Stimulated activated CD4-positive, alpha-beta T cell treated with anti-CD3 and anti-CD28 coated beads, Interleukin-15, amount 100 ng/mL, for 24 hours (primary cell): Measurements from ENCODE around the gene KMT2B.
"Not testable (repeated sequence)": the region's sequence is repeated elsewhere in the genome, so short reads cannot be mapped to it uniquely, and the experiment has no call there.

Experiments used
- DNase-seq: peaks from one replicate; pipeline ENCODE4 v3.0.0-alpha.2; 2020

Gene KMT2B

DNA sequence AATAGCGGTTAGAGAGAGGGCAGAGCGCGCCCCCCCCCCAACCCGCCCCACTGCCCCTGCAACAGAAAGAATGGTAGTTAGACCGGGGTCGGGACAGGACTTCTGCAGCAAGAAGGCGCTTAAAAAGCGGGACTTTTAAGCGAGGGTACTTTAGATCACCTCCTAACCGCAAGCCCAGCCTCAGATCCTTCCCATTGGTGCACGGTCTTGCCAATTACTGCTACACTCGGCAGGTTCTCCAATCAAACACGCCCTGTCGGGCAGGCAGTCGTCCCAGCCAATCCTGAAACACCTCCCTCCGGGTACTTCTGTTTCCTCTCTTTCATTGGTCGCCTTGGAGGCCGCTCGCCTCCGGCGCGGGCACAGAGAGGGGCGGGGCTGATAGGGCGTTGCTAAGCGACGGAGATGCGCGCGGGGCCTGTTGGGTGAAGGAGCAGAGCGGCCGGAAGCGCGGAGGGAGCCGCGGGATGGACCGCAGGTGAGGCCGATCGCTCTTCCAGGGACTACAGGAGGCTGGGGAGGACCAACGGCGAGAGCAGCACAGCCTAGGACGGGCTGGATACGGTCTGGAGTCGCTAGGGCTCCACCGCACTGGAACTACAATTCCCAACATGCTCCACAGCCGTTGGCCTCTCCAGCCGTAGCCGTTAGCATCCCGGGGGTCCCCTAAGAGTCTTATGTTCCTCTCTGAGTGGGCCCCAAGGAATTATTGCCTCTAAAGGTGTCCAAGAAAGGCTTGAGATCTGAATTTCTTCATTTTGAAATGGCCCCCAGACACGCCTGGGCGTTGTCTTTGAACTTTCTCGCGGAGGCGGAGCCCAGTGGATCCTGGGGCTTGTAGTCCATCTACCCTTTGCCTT, 40.2 kb downstream of the KMT2B start, which contains the start of gene PROSER3:
Gene PROSER3, plus strand, starts transcription at position 428 of the 860 bp plus-strand sequence. Its CDS starts 40 bp downstream, at position 468.
- peak; percentile 98 for DNase-seq

- no peak for DNase-seq
Observed at GRCh38 chr19:35759697-35760096, 41.9 kb downstream of the KMT2B start.

DNA sequence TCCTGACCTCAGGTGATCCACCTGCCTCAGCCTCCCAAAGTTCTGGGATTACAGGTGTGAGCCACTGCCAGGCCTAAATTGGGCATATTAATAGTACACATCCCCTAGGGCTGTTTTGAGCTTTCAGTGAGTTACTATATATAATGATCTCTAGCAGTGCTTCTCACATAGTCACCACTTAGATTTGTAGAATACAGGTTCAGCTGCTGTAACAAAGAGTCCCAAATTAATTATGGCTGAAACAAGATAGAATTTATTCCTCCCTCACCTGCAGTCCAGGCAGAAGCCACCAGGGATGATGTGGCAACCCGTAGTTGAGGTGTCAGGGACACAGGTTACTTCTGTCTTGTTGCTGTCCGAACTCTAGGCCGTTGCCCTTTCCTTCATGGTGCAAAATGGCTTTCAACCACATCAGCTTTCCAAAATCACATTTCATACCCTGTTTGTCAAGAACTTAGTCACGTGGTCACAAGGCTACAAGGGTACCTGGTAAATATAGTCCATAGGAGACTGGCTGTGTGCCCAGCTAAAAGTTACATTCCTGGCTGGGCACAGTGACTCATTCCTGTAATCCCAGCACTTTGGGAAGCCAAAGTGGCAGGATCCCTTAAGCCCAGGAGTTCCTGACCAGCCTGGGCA, 43.0 kb downstream of the KMT2B start:
- no peak for DNase-seq

- no peak for DNase-seq
Observed at GRCh38 chr19:35764432-35765315, 46.9 kb downstream of the KMT2B start.

- DNase-seq, result no peak
Observed at GRCh38 chr19:35766571-35767104, 48.8 kb downstream of the KMT2B start.

DNA sequence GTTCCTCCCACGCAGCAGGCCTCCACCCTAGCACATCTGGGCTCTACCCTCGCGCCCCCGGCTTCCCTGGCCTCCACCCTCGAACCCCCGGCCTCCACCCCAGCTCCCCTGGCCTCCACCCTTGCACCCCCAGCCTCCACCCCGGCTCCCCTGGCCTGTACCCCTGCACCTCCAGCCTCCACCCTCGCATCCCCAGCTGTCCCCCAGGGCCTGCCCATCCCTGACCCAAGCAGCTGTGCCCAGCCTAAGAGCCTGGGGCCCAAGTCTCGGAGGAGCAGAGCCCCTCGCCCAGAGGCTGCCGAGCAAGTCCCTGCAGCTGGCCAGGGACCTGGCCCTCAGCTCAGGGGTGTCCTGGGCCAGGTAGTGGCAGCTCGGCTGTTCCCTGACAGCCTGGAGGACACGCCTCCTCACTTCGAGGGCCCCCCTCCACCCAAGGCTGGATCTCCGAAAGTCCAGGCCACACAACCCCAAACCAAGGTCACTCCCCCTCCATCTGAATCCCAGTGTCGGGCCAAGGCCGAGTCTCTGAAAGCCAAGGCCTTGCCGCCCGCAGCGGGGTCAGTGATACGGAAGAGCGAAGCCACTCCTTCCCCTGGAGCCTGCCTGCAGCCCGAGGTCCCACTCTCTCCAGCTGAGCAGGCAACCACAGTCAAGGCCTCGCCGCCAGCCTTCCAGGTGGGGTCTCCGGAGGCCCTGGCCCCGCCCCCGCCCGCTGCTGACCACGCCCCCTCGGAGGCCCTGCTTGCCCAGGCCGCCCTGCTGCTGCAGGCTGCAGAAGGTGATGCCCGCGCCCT, 49.7 kb downstream of the KMT2B start:
- DNase-seq, result no peak

DNA sequence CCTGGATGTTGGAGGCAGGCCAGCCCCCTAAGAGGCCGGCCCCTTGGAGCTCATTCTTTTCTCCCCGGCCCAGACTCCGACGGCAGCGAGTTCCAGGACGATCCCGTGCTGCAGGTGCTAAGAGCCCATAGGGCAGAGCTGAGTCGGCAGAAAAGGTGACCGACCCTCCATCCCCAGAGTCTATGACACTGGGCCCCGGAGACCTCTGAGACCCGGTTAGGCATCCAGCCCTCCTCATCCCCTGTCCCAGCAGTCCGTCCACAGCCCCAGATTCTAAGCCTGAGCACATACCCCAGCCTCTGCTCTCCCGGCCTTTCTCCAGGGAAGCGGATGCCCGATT, 50.2 kb downstream of the KMT2B start:
- DNase-seq, result no peak

- not testable (repeated sequence) for DNase-seq
Observed at GRCh38 chr19:35772362-35772761, 54.6 kb downstream of the KMT2B start.

DNA sequence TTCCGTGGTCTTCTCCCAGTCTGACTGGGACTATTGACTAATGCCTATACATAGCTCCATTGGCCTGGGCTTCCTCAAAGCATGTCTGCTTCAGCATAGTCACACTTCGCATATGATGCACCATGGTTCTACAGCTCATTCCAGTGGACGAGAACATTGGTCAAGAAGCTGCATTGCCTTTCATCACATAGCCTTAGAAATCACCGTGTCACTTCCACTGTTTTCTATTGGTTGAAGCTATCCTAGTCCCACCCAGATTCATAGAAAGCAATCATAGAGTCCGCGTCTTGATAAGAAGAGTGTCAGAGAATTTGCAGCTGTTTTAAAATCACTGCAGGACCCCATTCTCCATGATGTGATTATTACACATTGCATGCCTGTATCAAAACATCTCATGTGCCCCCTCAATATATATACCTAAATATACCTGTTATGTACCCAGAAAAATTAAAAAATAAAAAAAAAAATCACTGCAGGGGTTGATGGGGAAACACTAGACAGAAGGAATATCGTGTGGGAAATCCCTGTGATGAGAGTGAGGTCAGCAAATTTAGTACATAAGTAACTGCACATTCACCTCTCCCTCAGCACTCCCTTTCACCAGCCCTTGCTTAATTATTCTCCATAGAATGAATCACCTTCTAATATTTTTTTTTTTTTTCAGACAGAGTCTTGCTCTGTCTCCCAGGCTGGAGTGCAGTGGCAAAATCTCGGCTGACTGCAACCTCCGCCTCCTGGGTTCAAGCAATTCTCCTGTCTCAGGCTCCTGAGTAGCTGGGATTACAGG, 55.4 kb downstream of the KMT2B start:
- no peak for DNase-seq

GRCh38 chr19:35774274-35775045, 56.7 kb downstream of the KMT2B start:
- no peak for DNase-seq

DNA sequence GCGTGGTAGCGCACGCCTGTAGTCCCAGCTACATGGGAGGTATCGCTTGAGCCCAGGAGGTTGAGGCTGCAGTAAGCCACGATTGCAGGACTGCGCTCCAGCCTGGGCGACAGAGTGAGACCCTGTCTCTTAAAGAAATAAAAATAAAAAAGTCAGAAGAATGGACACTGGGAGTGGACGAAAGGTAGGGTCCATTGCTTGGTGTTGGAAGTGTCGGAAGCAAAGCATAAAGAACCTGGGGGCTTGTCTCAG, 57.2 kb downstream of the KMT2B start:
- no peak for DNase-seq

DNA sequence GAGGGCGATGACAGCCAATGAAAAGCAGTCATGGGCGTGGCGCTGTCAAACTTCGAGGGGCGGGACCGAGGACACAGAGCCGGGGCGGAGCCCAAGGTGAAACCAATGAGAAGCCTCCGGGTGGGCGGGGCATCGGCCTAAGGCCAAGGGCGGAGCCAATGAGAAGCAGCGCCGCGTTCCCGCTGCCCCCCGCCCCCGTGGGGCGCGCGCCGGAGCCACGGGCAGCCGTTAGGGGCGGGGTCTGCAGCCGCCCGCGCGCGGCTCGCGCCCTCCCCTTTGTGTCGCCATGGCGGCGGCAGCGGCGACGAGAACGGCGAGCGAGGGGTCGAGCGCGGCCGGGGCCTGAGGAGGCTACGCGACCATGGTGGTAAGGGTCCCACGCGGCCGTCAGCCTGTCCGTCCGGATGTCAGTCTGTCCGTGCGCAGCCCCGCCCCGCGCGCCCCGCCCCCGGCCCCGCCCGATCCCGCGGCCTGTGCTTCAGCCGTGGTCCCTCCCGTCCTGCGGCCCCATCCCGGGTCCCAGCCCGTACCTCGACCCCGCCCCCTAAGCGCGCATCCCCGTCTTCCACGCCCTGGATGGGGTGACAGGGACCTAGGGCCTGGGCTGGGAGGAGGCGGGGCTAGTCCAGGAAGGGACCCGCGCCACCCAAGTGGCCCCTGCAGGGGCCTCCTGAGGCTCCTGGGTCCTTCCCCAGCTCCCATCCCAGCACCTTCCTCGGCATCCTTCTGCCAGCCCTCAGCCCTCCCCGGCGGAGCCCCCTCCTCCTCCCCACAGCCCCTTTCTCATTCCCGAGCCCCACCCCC, 57.7 kb downstream of the KMT2B start, which contains the start of gene ARHGAP33:
Gene ARHGAP33, plus strand, starts transcription at position 267 of the 804 bp plus-strand sequence. Its CDS starts 95 bp downstream, at position 362.
- peak; percentile 100 for DNase-seq

GRCh38 chr19:35776102-35776788, 58.4 kb downstream of the KMT2B start:
- DNase-seq, result no peak

DNA sequence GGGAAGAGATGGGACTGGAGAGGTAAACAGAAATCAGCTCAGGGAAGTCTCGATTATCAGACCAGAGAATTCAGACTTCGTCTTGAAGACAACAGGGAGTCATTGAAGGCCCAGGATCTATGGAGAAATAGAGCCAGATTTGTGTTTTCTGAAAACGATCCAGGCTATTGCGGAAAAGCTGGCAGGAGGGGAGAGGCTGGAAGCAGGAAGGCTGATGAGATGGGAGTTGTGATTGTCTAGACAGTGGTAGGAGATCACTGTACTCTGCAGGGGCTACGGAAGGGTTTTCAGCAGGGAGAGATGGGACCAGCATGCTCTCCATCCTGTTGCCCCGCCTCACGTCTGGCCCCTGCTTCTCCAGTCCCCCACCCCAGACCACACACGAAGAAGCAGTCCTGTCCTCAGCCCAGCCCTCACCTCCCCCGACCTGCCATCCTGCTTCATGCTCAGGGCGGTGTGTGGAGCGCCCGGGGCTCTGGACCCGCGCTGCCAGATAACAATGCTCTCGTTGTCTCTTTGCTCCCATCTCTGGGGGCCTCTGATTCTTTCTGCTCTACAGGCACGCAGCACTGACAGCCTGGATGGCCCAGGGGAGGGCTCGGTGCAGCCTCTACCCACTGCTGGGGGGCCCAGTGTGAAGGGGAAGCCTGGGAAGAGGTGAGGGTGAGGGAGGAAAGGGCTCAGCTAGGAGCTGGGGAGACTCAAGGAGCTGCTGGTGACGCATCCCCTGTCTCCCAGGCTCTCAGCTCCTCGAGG, 59.5 kb downstream of the KMT2B start:
- DNase-seq, result no peak

GRCh38 chr19:35777961-35778360, 60.2 kb downstream of the KMT2B start:
- no peak for DNase-seq

- DNase-seq, result no peak
Observed at GRCh38 chr19:35779033-35779432, 61.2 kb downstream of the KMT2B start.

GRCh38 chr19:35780058-35780457, 62.3 kb downstream of the KMT2B start:
- no peak for DNase-seq

DNA sequence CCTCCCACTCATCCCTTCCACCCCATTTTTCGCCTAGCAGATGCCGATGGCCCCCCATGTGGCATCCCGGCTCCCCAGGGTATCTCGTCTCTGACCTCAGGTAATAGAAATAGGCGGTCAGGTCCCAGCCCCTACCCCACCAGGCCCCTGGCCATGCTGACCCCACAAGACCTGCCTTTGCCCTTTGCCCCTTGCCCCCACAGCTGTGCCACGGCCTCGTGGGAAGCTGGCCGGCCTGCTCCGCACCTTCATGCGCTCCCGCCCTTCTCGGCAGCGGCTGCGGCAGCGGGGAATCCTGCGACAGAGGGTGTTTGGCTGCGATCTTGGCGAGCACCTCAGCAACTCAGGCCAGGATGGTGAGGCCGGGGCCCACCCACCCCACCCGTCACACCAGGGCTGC, 62.9 kb downstream of the KMT2B start:
- no peak for DNase-seq
